Breast epithelium (tissue), 3 donors: ENCODE data around the gene CUL1.

ENCODE experiments used
- POLR2A ChIP-seq: fragments of 450-650 bp; IDR thresholded peaks from one replicate; pipeline ENCODE4 v1.6.1; 2016; ENCODE audit warnings: antibody characterized with exemption, mild to moderate bottlenecking, moderate library complexity
- TF ChIP-seq, protein P1 (sequence below), 3 donors: fragments of 450-650 bp; IDR thresholded peaks; one replicate each; pipeline ENCODE4 v1.5.1; 2016 to 2017; ENCODE audit warnings: antibody characterized with exemption in 3 of 3, mild to moderate bottlenecking in 3 of 3, moderate library complexity in 3 of 3

DNA sequence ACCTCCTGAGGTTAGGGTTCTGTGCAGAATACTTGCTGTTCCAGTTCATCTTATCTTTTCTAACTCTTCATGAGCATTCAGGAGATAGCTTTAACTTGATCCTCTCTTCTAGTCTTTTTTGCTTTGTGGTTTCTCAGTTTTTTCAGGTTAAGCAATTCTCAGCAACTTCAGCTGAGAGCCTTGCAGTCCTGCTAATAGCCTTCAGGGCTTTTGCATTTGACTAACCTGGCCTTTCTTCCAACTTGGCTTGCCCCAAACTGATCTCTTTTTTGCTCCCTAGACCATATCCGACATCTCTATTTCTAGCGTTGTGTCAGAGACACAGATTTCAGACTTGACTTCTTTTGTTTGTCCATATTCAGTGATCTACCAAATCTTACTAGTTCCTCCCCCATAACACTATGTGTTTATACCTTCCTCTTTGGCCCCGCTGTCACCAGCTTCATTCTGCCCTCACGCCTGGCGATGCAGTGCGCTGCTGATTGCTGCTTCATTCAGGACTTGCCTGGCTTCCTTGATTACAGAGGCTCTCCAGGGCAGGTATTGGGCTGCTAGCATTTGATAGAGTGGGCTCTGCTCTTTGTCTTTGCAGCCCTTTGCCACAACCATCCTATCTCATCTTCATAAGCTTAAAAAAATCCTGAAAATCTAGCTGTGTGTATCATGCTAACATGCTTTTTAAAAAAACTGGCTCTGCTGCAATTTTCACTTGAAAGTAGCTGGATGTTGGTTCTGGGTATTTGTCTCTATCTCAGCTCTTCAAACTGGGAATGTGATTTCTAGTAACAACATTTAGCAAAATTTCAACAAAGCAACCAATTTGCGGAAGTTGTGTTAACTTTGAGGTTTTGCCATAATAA is 9.6 kb downstream of the CUL1 start:
- TF ChIP-seq, protein P1, sequence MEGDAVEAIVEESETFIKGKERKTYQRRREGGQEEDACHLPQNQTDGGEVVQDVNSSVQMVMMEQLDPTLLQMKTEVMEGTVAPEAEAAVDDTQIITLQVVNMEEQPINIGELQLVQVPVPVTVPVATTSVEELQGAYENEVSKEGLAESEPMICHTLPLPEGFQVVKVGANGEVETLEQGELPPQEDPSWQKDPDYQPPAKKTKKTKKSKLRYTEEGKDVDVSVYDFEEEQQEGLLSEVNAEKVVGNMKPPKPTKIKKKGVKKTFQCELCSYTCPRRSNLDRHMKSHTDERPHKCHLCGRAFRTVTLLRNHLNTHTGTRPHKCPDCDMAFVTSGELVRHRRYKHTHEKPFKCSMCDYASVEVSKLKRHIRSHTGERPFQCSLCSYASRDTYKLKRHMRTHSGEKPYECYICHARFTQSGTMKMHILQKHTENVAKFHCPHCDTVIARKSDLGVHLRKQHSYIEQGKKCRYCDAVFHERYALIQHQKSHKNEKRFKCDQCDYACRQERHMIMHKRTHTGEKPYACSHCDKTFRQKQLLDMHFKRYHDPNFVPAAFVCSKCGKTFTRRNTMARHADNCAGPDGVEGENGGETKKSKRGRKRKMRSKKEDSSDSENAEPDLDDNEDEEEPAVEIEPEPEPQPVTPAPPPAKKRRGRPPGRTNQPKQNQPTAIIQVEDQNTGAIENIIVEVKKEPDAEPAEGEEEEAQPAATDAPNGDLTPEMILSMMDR (IDR thresholded peaks at IDR 0.05), result no peak
- TF ChIP-seq POLR2A, result no peak
